ENCODE measurements around the gene SLC35B2.
"Not testable (repeated sequence)": the region's sequence is repeated elsewhere in the genome, so short reads cannot be mapped to it uniquely, and the experiment has no call there.

SLC35B2 gene

DNA sequence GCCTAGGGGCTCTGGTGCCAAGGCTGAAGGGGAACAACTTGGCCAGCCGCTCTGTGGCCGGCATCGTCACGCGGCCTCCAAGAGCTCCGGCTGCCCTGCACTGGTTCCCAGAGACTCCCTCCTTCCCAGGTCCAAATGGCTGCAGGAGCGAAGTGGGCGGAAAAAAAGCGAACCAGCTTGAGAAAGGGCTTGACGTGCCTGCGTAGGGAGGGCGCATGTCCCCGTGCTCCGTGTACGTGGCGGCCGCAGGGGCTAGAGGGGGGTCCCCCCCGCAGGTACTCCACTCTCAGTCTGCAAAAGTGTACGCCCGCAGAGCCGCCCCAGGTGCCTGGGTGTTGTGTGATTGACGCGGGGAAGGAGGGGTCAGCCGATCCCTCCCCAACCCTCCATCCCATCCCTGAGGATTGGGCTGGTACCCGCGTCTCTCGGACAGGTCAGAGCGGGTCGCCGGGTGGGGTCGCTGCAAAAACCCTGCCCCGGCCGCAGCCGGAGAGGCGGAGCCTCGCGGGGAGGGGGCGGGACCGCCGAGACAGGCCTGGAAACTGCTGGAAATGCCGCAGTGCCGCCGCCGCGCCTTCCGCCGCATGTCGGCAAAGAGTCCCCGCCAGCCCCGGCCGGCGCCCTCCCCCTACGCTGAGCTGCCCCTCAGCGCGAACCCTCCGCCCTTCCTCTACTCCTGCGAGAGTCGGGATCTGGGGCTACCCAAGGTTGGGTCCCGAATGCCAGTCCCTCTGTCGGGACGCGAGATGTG is 11.2 kb downstream of the SLC35B2 start:
- Mint-ChIP-seq H3K27ac (peak overlapping the region; percentile 100), H3K9me3 (no peaks in the 10 kb centered on the region), H3K36me3 (ENCODE audit: low read depth) (peaks cover 48% of the 10 kb centered on the region), H3K4me3 (peak overlapping the region; percentile 98), H3K4me1 (ENCODE audit: low read depth) (peaks cover 41% of the 10 kb centered on the region), H3K27me3 (no peaks in the 10 kb centered on the region)
- peak; percentile 95 for DNase-seq

- DNase-seq, result no peak
- Mint-ChIP-seq H3K27ac (peak overlapping the region; percentile 100), H3K4me3 (peak overlapping the region; percentile 98), H3K9me3 (no peaks in the 10 kb centered on the region), H3K27me3 (no peaks in the 10 kb centered on the region), H3K4me1 (ENCODE audit: low read depth) (peaks cover 34% of the 10 kb centered on the region), H3K36me3 (ENCODE audit: low read depth) (peaks cover 41% of the 10 kb centered on the region)
These were observed 11.9 kb downstream of the SLC35B2 start for GRCh38 chr6:44245391-44245911.

DNA sequence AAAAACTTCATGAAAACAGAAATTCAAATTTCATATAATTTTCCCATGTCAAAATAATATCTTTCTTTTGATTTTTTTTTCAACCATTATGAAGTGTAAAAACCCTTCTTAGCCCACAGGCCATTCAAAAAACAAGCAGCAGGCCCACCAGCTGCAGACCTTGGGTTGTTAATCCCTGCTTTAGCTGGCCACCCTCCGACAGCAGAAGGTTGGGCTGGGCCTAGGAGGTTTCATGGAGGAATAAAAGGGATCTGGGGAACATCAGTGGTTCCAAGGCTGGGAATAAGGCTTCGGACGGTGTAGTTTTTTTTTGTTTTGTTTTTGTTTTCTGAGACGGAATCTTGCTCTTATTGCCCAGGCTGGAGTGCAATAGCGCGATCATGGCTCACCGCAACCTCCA is 14.0 kb downstream of the SLC35B2 start:
- no peak overlapping the region for H3K27ac Mint-ChIP-seq
- no peaks in the 10 kb centered on the region for H3K9me3 Mint-ChIP-seq
- peaks cover 25% of the 10 kb centered on the region for H3K4me1 Mint-ChIP-seq (ENCODE audit: low read depth)
- no peak for DNase-seq
- H3K27me3 Mint-ChIP-seq, result no peaks in the 10 kb centered on the region
- no peak overlapping the region for H3K4me3 Mint-ChIP-seq
- peaks cover 20% of the 10 kb centered on the region for H3K36me3 Mint-ChIP-seq (ENCODE audit: low read depth)

DNA sequence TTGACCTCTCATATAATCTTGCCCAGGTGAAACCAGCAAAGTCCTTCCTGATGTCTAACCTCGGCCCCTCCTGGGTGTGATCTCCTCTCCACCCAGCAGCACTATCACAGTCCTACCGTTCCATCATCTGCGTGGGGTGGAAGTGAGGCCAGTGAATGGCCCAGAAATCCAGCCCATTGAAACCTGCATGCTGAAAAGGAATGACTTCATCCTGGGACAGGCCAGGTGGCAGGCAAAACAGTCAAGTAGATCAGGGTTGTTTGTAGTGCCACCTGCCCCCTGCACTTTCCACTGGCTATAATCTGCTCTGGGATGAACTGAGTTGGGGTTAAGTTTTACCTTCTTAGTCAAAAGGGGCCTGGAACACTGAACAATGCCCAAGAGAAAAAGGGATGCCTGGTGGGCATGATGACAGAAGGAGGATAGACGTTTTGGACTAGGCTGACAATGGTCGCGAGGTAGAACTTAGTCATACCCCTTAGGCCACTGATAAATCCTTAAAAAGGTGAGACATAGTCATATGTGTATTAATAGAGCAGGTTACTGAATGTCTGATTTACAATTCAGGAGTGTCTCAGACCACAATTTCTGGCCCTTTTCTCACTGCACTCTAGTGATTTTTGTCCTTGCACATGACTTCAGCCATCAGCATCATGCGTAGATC is 18.5 kb downstream of the SLC35B2 start:
- H3K27me3 Mint-ChIP-seq, result no peaks in the 10 kb centered on the region
- peak overlapping the region; percentile 80 for H3K4me3 Mint-ChIP-seq
- no peaks in the 10 kb centered on the region for H3K9me3 Mint-ChIP-seq
- peaks cover 36% of the 10 kb centered on the region for H3K36me3 Mint-ChIP-seq (ENCODE audit: low read depth)
- DNase-seq, result no peak
- H3K27ac Mint-ChIP-seq, result peak overlapping the region; percentile 97
- peaks cover 35% of the 10 kb centered on the region for H3K4me1 Mint-ChIP-seq (ENCODE audit: low read depth)

DNA sequence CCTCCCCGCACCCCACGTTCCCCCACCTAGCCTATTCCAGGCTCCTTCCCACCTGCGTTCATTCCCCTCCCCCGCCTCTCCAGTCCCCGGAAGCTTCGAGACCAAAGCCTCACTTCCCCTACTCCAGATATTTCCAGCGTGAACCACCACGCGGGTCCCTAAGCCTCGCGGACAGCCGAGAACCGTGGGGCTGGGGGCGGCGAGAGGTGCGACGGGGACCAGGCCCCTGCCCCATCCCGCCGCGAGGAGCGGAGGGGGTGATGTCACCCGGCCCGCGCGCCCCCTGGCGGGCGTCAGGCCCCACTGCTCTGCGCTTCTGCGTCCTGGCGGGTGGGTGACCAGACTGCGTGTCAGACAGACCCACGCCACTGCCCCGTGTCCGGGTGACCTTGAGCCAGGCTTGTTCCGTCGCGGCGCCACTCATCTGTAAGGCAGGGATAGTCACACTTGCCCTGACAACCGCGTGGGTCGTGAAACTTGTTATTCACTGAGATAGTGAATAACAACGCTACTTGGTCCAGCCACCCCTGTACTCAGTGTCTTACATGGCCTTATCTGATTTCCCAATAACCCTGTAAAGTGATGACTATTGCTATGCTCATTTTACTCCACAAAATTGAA is 19.4 kb downstream of the SLC35B2 start:
- DNase-seq, result peak; percentile 89
- Mint-ChIP-seq H3K9me3 (no peaks in the 10 kb centered on the region), H3K4me1 (ENCODE audit: low read depth) (peaks cover 35% of the 10 kb centered on the region), H3K4me3 (peak overlapping the region; percentile 80), H3K36me3 (ENCODE audit: low read depth) (peaks cover 44% of the 10 kb centered on the region), H3K27me3 (no peaks in the 10 kb centered on the region), H3K27ac (peak overlapping the region; percentile 97)

GRCh38 chr6:44237021-44237812 is 20.1 kb downstream of the SLC35B2 start:
- DNase-seq, result peak; percentile 79
- peak overlapping the region; percentile 97 for H3K27ac Mint-ChIP-seq
- no peaks in the 10 kb centered on the region for H3K9me3 Mint-ChIP-seq
- peak overlapping the region; percentile 80 for H3K4me3 Mint-ChIP-seq
- no peaks in the 10 kb centered on the region for H3K27me3 Mint-ChIP-seq
- H3K4me1 Mint-ChIP-seq (ENCODE audit: low read depth), result peaks cover 33% of the 10 kb centered on the region
- peaks cover 50% of the 10 kb centered on the region for H3K36me3 Mint-ChIP-seq (ENCODE audit: low read depth)

- peaks cover 62% of the 10 kb centered on the region for H3K36me3 Mint-ChIP-seq (ENCODE audit: low read depth)
- H3K4me1 Mint-ChIP-seq (ENCODE audit: low read depth), result peaks cover 32% of the 10 kb centered on the region
- DNase-seq, result no peak
- H3K27ac Mint-ChIP-seq, result no peak overlapping the region
- no peaks in the 10 kb centered on the region for H3K27me3 Mint-ChIP-seq
- no peaks in the 10 kb centered on the region for H3K9me3 Mint-ChIP-seq
- H3K4me3 Mint-ChIP-seq, result no peak overlapping the region
These were observed 21.3 kb downstream of the SLC35B2 start for GRCh38 chr6:44235891-44236516.

DNA sequence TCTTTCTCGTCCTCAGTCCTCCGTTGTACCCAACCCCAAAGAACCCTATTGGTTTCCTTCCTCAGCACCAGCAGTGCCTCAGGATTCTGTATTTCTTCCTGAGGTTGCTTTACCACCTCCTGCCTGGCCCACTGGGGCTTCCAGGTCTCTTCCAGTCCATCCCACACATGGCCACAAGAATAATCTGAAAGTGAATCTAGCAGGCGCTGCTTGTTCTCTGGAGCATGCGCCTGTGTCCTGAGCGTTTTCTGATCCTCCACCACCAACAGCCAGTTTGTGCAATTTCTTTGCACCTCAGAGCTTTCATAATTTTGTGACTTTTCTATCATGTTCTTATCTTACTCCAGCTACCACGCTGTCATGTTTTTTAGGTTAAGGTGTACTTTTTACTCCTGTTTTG is 22.1 kb downstream of the SLC35B2 start:
- H3K36me3 Mint-ChIP-seq (ENCODE audit: low read depth), result peaks cover 70% of the 10 kb centered on the region
- no peak overlapping the region for H3K4me3 Mint-ChIP-seq
- H3K9me3 Mint-ChIP-seq, result no peaks in the 10 kb centered on the region
- no peak for DNase-seq
- peak overlapping the region; percentile 1 for H3K27ac Mint-ChIP-seq
- peaks cover 32% of the 10 kb centered on the region for H3K4me1 Mint-ChIP-seq (ENCODE audit: low read depth)
- no peaks in the 10 kb centered on the region for H3K27me3 Mint-ChIP-seq

DNA sequence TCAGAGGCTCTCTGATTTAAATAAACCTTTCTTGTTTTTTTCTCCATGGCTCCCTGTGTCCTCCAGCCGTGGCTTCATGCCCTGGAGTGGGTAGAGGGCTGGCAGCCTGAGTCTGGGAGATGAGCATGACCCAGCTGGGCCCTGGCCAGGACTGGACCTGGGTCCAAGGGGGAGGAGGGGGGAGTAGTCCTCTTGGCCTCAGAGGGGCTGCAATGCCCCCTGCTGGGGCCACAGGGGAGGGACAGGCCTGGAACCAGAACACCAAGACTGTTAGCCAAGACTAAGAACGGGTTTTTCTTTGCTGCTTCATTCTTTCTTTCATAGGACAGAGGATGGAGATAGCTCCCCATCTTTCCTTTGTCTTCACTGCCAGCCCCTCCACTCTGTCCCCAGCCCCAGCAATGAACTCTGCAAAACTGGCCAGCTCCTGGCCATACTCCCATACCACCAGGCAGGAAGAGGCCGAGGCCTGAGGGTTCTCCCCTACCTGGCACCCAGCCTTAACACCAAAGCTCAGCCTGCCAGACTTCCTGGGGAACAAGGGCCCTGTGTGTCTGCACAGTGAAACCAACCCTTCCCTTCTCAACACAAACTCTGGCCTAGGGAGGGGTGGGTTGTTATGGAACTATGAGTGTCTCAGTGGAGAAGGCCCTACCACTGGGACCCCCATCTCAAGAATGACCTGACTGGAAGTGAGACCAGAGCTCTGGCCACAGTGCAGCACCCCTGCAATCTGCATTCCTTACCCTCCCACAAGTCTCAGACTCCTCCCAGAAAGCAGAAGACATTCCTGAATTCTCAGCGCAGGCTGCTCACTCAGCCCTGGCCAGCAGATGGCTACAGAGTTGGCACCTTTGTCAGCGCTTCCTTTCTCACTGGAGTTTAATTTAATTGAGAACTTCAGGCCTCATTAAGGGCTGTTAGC is 23.0 kb downstream of the SLC35B2 start:
- DNase-seq, result no peak
- H3K27ac Mint-ChIP-seq, result no peak overlapping the region
- H3K4me1 Mint-ChIP-seq (ENCODE audit: low read depth), result peaks cover 31% of the 10 kb centered on the region
- no peak overlapping the region for H3K4me3 Mint-ChIP-seq
- H3K9me3 Mint-ChIP-seq, result no peaks in the 10 kb centered on the region
- peaks cover 79% of the 10 kb centered on the region for H3K36me3 Mint-ChIP-seq (ENCODE audit: low read depth)
- H3K27me3 Mint-ChIP-seq, result no peaks in the 10 kb centered on the region

- no peak overlapping the region for H3K4me3 Mint-ChIP-seq
- H3K4me1 Mint-ChIP-seq (ENCODE audit: low read depth), result peaks cover 24% of the 10 kb centered on the region
- DNase-seq, result no peak
- H3K9me3 Mint-ChIP-seq, result no peaks in the 10 kb centered on the region
- H3K36me3 Mint-ChIP-seq (ENCODE audit: low read depth), result peaks cover 86% of the 10 kb centered on the region
- no peak overlapping the region for H3K27ac Mint-ChIP-seq
- H3K27me3 Mint-ChIP-seq, result no peaks in the 10 kb centered on the region
These were observed 23.7 kb downstream of the SLC35B2 start for GRCh38 chr6:44233567-44234100.

- Mint-ChIP-seq H3K9me3 (no peaks in the 10 kb centered on the region), H3K4me1 (ENCODE audit: low read depth) (peaks cover 17% of the 10 kb centered on the region), H3K36me3 (ENCODE audit: low read depth) (peaks cover 93% of the 10 kb centered on the region), H3K27ac (no peak overlapping the region), H3K27me3 (no peaks in the 10 kb centered on the region), H3K4me3 (no peak overlapping the region)
- no peak for DNase-seq
These were observed 24.4 kb downstream of the SLC35B2 start for GRCh38 chr6:44232676-44233566.

GRCh38 chr6:44231426-44231825 is 25.9 kb downstream of the SLC35B2 start:
- H3K4me1 Mint-ChIP-seq (ENCODE audit: low read depth); H3K4me3 Mint-ChIP-seq: not testable (repeated sequence)

More at GRCh38 chr6:44231426-44231825, 25.9 kb downstream of the SLC35B2 start:
- not testable (repeated sequence) for H3K9me3 Mint-ChIP-seq, DNase-seq, H3K27ac Mint-ChIP-seq, H3K27me3 Mint-ChIP-seq
- peaks cover 96% of the 10 kb centered on the region for H3K36me3 Mint-ChIP-seq (ENCODE audit: low read depth)
